Endothelial cell of umbilical vein (primary cell): ENCODE measurements around the gene IQGAP2. TPM values are rescaled to one million over a fixed set of nuclear protein-coding genes. Genes with fewer than 3 reads are reported as not detected.

Source experiments
- BruUV-seq: library from RNA; stranded (reverse); fragments of 400-500 nt; replicated peaks from 2 replicates; lab custom pipeline; 2021; lab: Mats Ljungman, UMichigan
- CTCF ChIA-PET: fragments of 300-600, 350-600 bp; sonication (Branson Sonifier 250); formaldehyde crosslinking; loops from one replicate; lab custom pipeline; 2021; ENCODE audit warnings: antibody characterized with exemption, inconsistent platforms; lab: Charles Lee
- POLR2A ChIA-PET: fragments of 300-600, 350-600 bp; sonication (Branson Sonifier 250); formaldehyde crosslinking; loops from one replicate; lab custom pipeline; 2021; ENCODE audit warnings: antibody characterized with exemption, inconsistent platforms; lab: Charles Lee
- DNase-seq: peaks from one replicate; pipeline ENCODE4 v3.0.0-alpha.2; 2011; ENCODE audit warnings: low read depth, low spot score
- FAIRE-seq: peaks from 2 replicates; lab custom pipeline; 2011; peaks lifted over from hg19 to GRCh38; lab: Jason Lieb, UNC
- H2AFZ ChIP-seq: 2 replicates; pipeline ENCODE4 v1.6.0; 2012; ENCODE audit warnings: low read depth, low read length, control low read depth, inconsistent platforms
- H3K27ac ChIP-seq: 2 replicates; pipeline ENCODE4 v1.5.1; 2011; ENCODE audit warnings: low read depth, mild to moderate bottlenecking, control low read depth, low read length, moderate library complexity; ENCODE audit not compliant: insufficient read depth
- H3K27me3 ChIP-seq, 2 experiments: 2 replicates each; pipeline versions ENCODE4 v1.6.0 to v1.6.1; 2011; ENCODE audit warnings: low read length in 2 of 2, mixed read lengths in 1 of 2; ENCODE audit not compliant: control insufficient read depth in 2 of 2, insufficient read depth in 2 of 2
- H3K36me3 ChIP-seq, 2 experiments: 2 replicates in 1 of 2; 3 replicates in 1 of 2; pipeline ENCODE4 v1.5.1; 2011; ENCODE audit warnings: low read length in 2 of 2, mild to moderate bottlenecking in 1 of 2, moderate library complexity in 1 of 2; ENCODE audit not compliant: control insufficient read depth in 2 of 2, insufficient read depth in 2 of 2; ENCODE audit errors: extremely low read depth in 1 of 2
- H3K4me1 ChIP-seq: 3 replicates; pipeline ENCODE4 v1.5.1; 2011; ENCODE audit warnings: mild to moderate bottlenecking, low read length; ENCODE audit not compliant: control insufficient read depth, insufficient read depth; ENCODE audit errors: extremely low read depth
- H3K4me2 ChIP-seq: 2 replicates; pipeline ENCODE4 v1.6.1; 2011; ENCODE audit warnings: low read length, control low read depth, mixed read lengths; ENCODE audit not compliant: insufficient read depth
- H3K4me3 ChIP-seq, 3 experiments: fragments of 200-600 bp in 1 of 3; sonication (generic), shearing (Covaris generic) in 1 of 3; replicated peaks in 1 of 3; 2 replicates each; pipeline ENCODE4 v1.5.1; 2011 to 2016; ENCODE audit warnings: control low read depth in 3 of 3, low read length in 3 of 3, mild to moderate bottlenecking in 2 of 3, inconsistent platforms in 1 of 3, low read depth in 1 of 3, moderate library complexity in 1 of 3; ENCODE audit not compliant: insufficient read depth in 1 of 3
- H3K79me2 ChIP-seq: 2 replicates; pipeline ENCODE4 v1.6.0; 2012; ENCODE audit warnings: low read length, inconsistent platforms; ENCODE audit not compliant: control insufficient read depth, insufficient read depth
- H3K9ac ChIP-seq: replicated peaks from 2 replicates; pipeline ENCODE3; 2011; ENCODE audit warnings: low read length, control low read depth; ENCODE audit not compliant: insufficient read depth; ENCODE audit errors: extremely low read depth
- H3K9me1 ChIP-seq: replicated peaks from 3 replicates; pipeline ENCODE4 v1.6.0; 2011; ENCODE audit warnings: mild to moderate bottlenecking, low read length; ENCODE audit not compliant: control insufficient read depth, insufficient read depth; ENCODE audit errors: extremely low read depth
- H3K9me3 ChIP-seq: replicated peaks from 2 replicates; pipeline ENCODE4 v1.5.1; 2012; ENCODE audit warnings: low read length, inconsistent platforms; ENCODE audit not compliant: control insufficient read depth, insufficient read depth
- H4K20me1 ChIP-seq: replicated peaks from 2 replicates; pipeline ENCODE3; 2011; ENCODE audit warnings: mild to moderate bottlenecking, low read length; ENCODE audit not compliant: control insufficient read depth, insufficient read depth; ENCODE audit errors: extremely low read depth
- CTCF ChIP-seq, 2 donors: IDR thresholded peaks; 1 replicate in 1 of 2; 2 replicates in 1 of 2; pipeline ENCODE4 v1.5.1; 2011; ENCODE audit warnings: low read length in 2 of 2, mild to moderate bottlenecking in 2 of 2, moderate library complexity in 2 of 2, control low read depth in 1 of 2, inconsistent platforms in 1 of 2, low read depth in 1 of 2; ENCODE audit not compliant: insufficient read depth in 1 of 2; ENCODE audit errors: extremely low read depth in 1 of 2
- EZH2 ChIP-seq: IDR thresholded peaks from 2 replicates; pipeline ENCODE4 v1.6.1; 2012; ENCODE audit warnings: borderline replicate concordance, low read depth, mild to moderate bottlenecking, moderate library complexity, low read length, inconsistent platforms; ENCODE audit not compliant: severe bottlenecking
- FOS ChIP-seq: IDR thresholded peaks from 2 replicates; pipeline ENCODE4 v1.6.1; 2011; ENCODE audit warnings: mild to moderate bottlenecking, low read length, moderate library complexity, borderline replicate concordance; ENCODE audit not compliant: insufficient read depth
- GATA2 ChIP-seq: IDR thresholded peaks from 2 replicates; pipeline ENCODE4 v1.7.0; 2011; ENCODE audit warnings: low read depth, mild to moderate bottlenecking, moderate library complexity, mixed read lengths, low read length; ENCODE audit not compliant: insufficient read length, insufficient read depth
- JUN ChIP-seq: IDR thresholded peaks from 2 replicates; pipeline ENCODE4 v1.6.1; 2011; ENCODE audit warnings: borderline replicate concordance, low read depth; ENCODE audit not compliant: insufficient read length, insufficient read depth
- MAX ChIP-seq: IDR thresholded peaks from 2 replicates; pipeline ENCODE4 v1.6.1; 2011; ENCODE audit not compliant: insufficient read depth, insufficient read length
- MYC ChIP-seq: IDR thresholded peaks from one replicate; pipeline ENCODE4 v1.6.1; 2011; ENCODE audit warnings: mild to moderate bottlenecking, low read depth, low read length
- POLR2A ChIP-seq: IDR thresholded peaks from 2 replicates; pipeline ENCODE4 v1.6.1; 2012; ENCODE audit warnings: low read depth, mild to moderate bottlenecking, control low read depth, low read length
- POLR2AphosphoS5 ChIP-seq: IDR thresholded peaks from 2 replicates; pipeline ENCODE4 v1.6.1; 2012; ENCODE audit warnings: low read depth, mild to moderate bottlenecking, control low read depth, low read length, moderate library complexity; ENCODE audit not compliant: insufficient read depth
- dilution Hi-C: fragments of 300-500 bp; cut with MboI; formaldehyde crosslinking; loops from one replicate; pipeline ENCODE4 v1.15.0; 2019; ENCODE audit warnings: low sequenced_read_pairs; ENCODE audit not compliant: extremely low pct_ligation_motif_present
- intact Hi-C: fragments of 100-400 bp; cut with micrococcal nuclease; formaldehyde crosslinking; loops from one replicate; pipeline ENCODE4 v1.10.0; 2022
- polyA plus RNA-seq, 4 experiments: library from polyadenylated mRNA; depleted of rRNA in 3 of 4; stranded (reverse) in 3 of 4; unstranded in 1 of 4; fragments of >200 nt; gene quantifications; 2 replicates each; pipeline versions ENCODE4 v1.2.1 to v1.2.3, GENCODE V29; 2011 to 2012; ENCODE audit warnings: missing spikeins in 1 of 4
- total RNA-seq: library from RNA; stranded (reverse); gene quantifications from 2 replicates; pipeline ENCODE4 v1.2.3, GENCODE V29; 2021

Gene IQGAP2
- total and polyA plus RNA-seq, 2 donors (not counting 3 experiments of a cell fraction or from before 2014, with no cell fraction given): 4.5 to 4.7 TPM

GRCh38 chr5:76576996-76577395 lies 173.9 kb downstream of the IQGAP2 start:
- no peak overlapping the region for H3K27ac ChIP-seq
- DNase-seq (no peak), FAIRE-seq (no peak)
- dilution Hi-C loops: no loop called here
- no peaks in the 10 kb centered on the region for H3K9me3 ChIP-seq
- H3K79me2 ChIP-seq: no peaks in the 10 kb centered on the region
- peaks cover 0 to 3% of the 10 kb centered on the region in 2 experiments for H3K27me3 ChIP-seq
- H3K4me2 ChIP-seq: no peak overlapping the region
- no TSS peak for BruUV-seq
- H4K20me1 ChIP-seq: no peaks in the 10 kb centered on the region
- H3K9me1 ChIP-seq: no peaks in the 10 kb centered on the region
- intact Hi-C loops: no loop called here
- no peak overlapping the region for H2AFZ ChIP-seq
- no peak for TF ChIP-seq POLR2A
- no peak overlapping the region for H3K4me3 ChIP-seq
- CTCF ChIA-PET: no interaction called here
- POLR2A ChIA-PET: no interaction called here
- H3K9ac ChIP-seq: no peak overlapping the region
- H3K36me3 ChIP-seq: no peaks in the 10 kb centered on the region
- H3K4me1 ChIP-seq: no peaks in the 10 kb centered on the region

- H3K79me2 ChIP-seq: no peaks in the 10 kb centered on the region
- H3K9me3 ChIP-seq: no peaks in the 10 kb centered on the region
- H3K9me1 ChIP-seq: no peaks in the 10 kb centered on the region
- H2AFZ ChIP-seq: no peak overlapping the region
- POLR2A ChIA-PET: no interaction called here
- H4K20me1 ChIP-seq: no peaks in the 10 kb centered on the region
- peaks cover 2 to 4% of the 10 kb centered on the region in 2 experiments for H3K27me3 ChIP-seq
- FAIRE-seq (no peak), DNase-seq (no peak)
- H3K27ac ChIP-seq: no peak overlapping the region
- no TSS peak for BruUV-seq
- no peak overlapping the region for H3K4me3 ChIP-seq
- CTCF ChIA-PET: interaction anchor here (0.8 to 2.7 kb wide), 2 partner anchors 8 to 129 kb away, joined by 3 to 11 read pairs; no protein-coding TSS in a partner anchor
- intact Hi-C loops (no loop called here), dilution Hi-C loops (no loop called here)
- H3K4me2 ChIP-seq: no peak overlapping the region
- no peaks in the 10 kb centered on the region for H3K4me1 ChIP-seq
- H3K36me3 ChIP-seq: no peaks in the 10 kb centered on the region
- H3K9ac ChIP-seq: no peak overlapping the region
- TF ChIP-seq POLR2AphosphoS5: no peak
- TF ChIP-seq MAX: no peak
- no peak for TF ChIP-seq FOS
- TF ChIP-seq CTCF (IDR thresholded peaks at IDR 0.05; ENCODE audit: extremely low read depth in 1 of 2, insufficient read depth in 1 of 2, low read depth in 1 of 2, low read length in 2 of 2): no peak
- no peak for TF ChIP-seq GATA2
- no peak for TF ChIP-seq MYC
- TF ChIP-seq JUN: no peak
- TF ChIP-seq POLR2A: no peak
- TF ChIP-seq EZH2: no peak
These were observed 176.3 kb downstream of the IQGAP2 start for GRCh38 chr5:76579166-76579937.
